GM19438 (cell line): ENCODE data around the gene CACNA1C.

Experiments used
- ATAC-seq: cut with Tn5 transposase; IDR thresholded peaks from one replicate; pipeline ENCODE4 v1.9.1; 2021; ENCODE audit warnings: low read depth; ENCODE audit not compliant: unreplicated experiment

Gene CACNA1C

GRCh38 chr12:2642896-2643425, 590.2 kb downstream of the CACNA1C start:
- no peak for ATAC-seq

GRCh38 chr12:2643576-2644135, 590.9 kb downstream of the CACNA1C start:
- ATAC-seq: no peak

GRCh38 chr12:2644683-2645405, 592.1 kb downstream of the CACNA1C start:
- no peak for ATAC-seq

- no peak for ATAC-seq
Observed at GRCh38 chr12:2645460-2645859, 592.7 kb downstream of the CACNA1C start.

GRCh38 chr12:2646341-2646740, 593.6 kb downstream of the CACNA1C start:
- no peak for ATAC-seq

- ATAC-seq: no peak
Observed at GRCh38 chr12:2647186-2647585, 594.4 kb downstream of the CACNA1C start.

- no peak for ATAC-seq
Observed at GRCh38 chr12:2648406-2648805, 595.6 kb downstream of the CACNA1C start.

- no peak for ATAC-seq
Observed at GRCh38 chr12:2649201-2650030, 596.6 kb downstream of the CACNA1C start.

GRCh38 chr12:2650261-2651067, 597.7 kb downstream of the CACNA1C start:
- ATAC-seq: no peak

GRCh38 chr12:2651068-2651965, 598.5 kb downstream of the CACNA1C start:
- no peak for ATAC-seq

- no peak for ATAC-seq
Observed at GRCh38 chr12:2652011-2652400, 599.2 kb downstream of the CACNA1C start.

- ATAC-seq: no peak
Observed at GRCh38 chr12:2652401-2653081, 599.8 kb downstream of the CACNA1C start.

- ATAC-seq: no peak
Observed at GRCh38 chr12:2653461-2653965, 600.7 kb downstream of the CACNA1C start.

GRCh38 chr12:2654311-2654710, 601.5 kb downstream of the CACNA1C start:
- ATAC-seq: no peak

- ATAC-seq: no peak
Observed at GRCh38 chr12:2654741-2655140, 602.0 kb downstream of the CACNA1C start.

- ATAC-seq: no peak
Observed at GRCh38 chr12:2662524-2662923, 609.7 kb downstream of the CACNA1C start.

GRCh38 chr12:2664721-2665577, 612.2 kb downstream of the CACNA1C start:
- no peak for ATAC-seq

GRCh38 chr12:2666411-2666810, 613.6 kb downstream of the CACNA1C start:
- ATAC-seq: no peak
